UCSD-AML1 (cell line): ENCODE results near the gene TTN.

Source experiments
- DNase-seq: peaks from one replicate; lab custom pipeline; 2025; ENCODE audit not compliant: unreplicated experiment; lab: John Stamatoyannopoulos, UW

The TTN gene

DNA sequence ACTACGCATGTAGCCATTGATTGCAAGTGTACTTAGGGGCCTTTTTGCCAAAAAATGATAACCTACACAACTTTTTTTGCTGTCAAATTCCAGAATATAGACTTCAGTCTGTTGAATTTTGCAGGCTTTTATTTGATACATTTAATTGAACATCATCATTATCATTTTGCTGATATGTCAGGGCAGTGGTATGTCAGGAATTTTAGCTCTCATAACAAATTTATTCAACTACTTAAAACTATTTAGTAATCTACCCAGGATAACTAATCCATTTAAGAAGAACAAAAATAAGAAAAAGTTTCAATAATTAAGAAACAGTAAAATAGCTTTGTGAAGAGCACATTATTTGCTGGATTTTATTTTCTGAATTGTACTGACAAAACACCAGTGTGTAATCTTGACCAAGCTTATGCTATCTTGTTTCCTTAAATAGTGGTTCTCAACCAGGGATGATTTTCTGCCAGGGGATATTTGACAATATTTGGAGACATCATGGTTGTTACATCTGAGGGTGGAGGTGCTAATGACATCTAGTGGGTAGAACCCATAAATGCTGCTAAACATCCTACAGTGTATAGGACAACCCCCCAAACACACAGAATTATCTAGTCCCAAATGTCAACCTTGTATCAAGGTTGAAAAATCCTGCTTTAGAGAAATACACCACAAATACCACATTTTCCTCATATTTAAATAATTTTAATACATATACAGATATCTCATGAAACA, 12.1 kb upstream of the TTN start:
- DNase-seq = no peak

DNA sequence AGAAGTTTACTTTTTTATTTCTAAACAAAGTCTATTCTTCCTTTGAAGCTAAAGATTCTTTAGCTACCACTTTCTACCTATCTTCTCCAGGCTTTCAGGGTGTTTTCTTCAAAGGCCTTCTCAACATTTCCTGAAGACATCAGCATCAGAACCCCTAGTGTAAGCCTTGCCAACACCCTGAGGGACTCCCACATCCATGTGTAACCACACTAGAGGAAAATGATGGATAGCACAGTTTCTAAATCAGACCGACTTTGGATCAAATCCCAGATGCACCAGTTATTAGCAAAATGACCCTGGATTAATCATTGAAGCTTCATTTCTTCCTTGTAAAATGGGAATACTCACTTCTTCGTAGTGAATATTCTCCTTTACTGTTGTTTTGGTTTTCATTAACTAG, 4.7 kb upstream of the TTN start:
- DNase-seq = no peak

DNA sequence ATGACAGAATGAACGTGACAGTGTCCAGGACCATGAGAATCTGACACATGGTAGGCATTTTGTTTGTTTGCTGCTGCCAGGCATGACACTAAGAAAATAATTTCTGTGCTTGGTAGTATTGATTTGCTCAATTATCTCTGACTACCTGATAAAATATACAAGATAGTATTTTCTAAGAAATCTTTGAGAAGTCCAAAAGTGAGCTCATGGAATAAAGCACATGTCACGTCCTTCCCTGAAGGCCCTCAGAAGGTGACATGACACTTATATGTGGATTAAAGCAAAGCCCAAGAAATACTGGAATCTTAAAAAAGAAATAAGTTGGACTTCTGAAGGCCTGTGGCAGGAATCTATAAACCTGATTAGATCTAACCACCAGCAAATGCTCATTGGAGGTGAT, 3.8 kb upstream of the TTN start:
- DNase-seq = no peak

DNA sequence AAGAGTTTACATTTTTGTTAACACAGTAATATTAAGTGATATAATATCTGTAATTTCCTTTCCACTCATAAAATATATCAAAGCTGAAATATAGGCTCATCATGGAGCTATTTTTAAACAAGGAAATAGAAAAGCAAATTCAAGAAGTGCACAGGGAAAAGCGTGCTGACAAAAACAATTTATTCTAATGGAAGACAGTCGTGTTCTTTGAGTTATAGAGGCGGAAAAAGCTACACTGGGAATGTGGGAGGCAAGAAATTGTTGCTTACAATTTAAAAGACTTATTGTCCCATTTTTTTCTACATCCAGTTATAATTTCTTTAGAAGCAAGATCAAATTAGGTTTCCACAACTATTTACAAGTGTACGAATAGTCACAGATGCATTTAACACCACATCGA, 3.2 kb upstream of the TTN start:
- DNase-seq = no peak

DNA sequence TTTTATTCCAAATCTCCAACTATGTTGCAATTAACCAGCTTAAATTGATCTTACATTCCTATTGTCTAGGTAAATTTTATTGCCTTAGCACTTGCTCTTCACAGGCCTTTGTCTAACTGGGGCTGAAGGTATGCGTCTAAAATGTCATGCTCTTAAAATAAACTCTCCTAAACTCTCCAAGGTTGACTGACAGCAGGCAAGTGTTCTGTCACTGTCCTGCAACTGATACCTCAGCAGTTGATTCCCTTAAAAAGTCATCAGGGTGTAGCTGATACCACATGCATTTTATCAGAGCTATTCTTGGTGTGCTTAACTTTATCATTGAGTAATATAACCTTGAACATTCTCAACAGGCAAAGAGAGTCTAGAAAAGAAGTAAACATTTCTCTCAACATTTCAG, 680 bp downstream of the TTN start:
- no peak for DNase-seq

DNA sequence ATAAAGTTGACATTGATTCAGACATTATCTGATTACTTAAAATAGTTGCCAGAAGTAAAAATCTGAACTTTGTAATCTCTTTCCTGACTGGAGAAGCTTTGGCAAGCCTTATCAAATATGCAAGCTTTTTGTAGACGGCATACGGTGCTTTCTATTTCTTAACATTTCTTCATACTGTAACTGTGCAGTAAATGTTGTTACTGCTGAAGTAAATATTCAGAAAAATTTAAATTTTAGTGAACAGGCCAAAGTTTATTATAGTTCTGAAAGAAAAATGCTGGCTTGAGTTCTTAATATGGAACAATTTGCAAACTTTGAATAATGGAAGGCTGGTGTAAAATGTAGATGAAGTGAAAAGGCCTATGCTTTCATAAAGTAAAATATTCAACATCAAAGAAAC, 1.8 kb downstream of the TTN start:
- no peak for DNase-seq

DNA sequence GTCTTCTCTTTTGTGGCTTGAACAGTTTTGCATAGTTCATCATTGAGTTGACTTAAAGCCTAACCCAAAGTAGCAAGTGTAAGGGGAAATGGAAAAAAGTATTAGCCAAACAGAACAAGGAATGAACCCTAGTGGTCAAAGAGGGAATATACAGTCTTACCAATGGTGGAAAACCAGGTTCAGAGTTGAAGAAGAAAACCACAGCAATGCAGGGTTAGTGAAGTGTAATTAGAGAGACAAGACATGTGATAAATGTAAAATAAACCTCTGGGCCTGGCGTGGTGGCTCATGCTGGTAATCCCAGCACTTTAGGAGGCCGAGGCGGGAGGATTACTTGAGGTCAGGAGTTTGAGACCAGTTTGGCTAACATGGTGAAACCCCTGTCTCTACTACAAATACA, 2.4 kb downstream of the TTN start:
- DNase-seq = no peak

DNA sequence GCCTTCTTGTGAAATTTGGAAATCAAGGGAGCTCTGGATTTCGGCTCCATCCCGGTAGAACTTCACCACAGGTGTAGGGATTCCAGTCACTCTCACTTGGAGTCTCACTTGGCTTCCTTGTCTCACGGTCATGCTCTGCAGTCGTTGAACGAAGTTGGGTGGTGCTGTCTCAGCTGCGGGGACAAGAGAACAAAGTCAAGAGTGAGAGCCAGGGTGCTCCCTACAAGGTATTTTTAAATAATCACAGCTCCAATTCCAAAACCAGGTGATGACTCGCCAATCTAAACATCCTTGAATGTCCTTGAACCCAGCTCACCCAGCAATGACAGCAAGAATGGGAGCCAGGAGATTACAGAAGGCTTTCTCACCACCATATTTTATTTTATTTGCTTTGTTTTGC, 6.7 kb downstream of the TTN start:
- no peak for DNase-seq

DNA sequence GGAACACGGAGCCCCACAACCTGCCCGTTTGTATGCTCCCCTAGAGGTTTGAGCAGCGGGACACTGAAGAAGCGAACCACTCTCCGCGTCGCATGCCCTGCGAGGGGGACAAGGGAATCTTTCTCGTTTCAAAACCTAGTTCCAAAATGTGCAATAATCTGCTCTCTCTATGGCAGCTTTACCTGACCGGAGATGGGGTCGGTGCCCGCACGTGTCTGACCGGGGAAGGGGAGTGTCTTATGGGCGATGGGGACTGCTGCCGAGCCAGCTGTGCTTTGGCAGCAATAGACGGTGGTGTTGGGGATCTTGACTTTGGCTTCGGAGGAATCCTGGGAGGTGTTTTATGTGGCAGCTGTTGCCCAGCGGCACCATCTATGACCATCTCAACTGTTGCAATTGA, 7.9 kb downstream of the TTN start:
- DNase-seq = no peak

DNA sequence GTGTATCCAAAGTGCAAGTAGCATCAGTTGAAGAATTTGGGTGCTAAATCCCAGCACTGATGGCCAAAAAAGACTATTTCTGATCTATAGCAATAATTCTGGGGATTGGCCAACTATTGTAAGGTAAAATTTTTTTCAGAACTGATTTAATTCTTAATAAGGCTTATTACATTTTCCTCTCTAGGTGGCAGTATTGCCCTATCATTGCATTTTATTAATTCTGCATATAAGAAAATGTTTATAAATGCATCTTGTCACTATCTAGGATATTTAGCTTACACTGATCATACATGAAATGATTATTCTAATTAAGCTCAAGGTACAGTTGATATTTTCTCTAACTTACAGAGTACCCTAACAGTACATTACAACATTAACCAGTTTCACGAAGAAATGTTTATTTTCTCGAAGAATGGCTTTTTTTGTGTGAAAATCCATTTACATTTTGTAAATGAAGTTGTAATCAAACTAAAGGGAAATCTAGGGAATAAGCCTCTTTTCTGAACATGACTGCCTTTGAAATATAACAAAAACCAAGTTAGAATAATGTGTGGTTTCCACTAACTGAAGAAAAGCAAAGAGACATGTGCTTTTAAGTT, 11.0 kb downstream of the TTN start:
- no peak for DNase-seq

DNA sequence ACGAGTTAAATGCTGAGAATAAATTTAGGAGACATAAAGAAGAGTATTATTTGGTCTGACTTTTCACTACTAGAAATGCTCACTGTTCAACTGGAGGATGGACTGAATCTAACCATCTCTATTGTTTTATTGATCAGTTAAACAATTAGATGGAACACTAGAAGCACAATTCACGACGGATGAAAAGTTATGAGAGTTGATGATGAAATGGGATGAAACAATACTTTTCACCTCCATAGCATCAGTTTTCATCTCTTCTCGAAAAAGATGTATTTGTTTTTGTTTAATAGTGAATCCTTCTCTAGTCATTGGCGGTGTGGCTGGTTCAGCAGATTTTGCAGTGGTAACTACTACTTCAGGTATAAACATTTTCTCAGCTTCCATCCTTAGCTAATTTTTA, 19.3 kb downstream of the TTN start:
- no peak for DNase-seq

DNA sequence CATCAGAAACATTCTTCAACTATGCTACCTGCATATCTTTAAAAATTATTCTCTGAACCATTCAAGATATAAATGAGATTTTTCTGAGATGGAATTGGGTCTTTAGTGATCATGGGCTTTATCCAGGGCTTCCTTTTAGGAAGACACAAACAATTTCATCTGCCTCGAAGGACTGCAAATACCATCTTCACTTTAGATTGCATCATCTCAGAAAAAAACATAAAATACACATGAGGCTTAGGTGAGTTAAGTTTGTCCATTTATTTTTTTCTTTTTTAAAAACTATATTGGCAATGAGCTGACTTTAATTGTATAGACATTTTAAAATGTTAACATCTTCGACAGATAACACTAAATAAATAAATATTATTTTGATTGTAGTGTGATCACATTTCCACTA, 20.1 kb downstream of the TTN start:
- DNase-seq = no peak

DNA sequence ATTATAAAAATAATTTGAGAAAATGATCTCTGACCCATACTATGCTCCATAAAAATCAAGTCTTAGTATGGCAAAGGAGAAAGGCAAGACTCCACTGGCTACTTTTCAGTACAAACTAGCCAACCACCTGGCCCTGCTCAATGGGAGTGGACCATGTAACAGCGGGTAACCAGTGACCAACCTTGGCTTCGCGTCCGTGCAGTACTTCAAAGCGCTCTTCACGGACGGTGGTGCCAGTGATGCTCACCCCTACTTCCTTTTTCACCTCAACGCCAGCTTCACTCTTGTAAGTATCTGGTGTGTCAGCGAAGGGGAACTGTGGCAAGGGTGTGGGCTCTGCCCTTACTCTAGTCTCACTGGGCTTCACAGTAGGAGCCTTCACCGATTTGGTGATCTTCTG, 23.3 kb downstream of the TTN start:
- no peak for DNase-seq

DNA sequence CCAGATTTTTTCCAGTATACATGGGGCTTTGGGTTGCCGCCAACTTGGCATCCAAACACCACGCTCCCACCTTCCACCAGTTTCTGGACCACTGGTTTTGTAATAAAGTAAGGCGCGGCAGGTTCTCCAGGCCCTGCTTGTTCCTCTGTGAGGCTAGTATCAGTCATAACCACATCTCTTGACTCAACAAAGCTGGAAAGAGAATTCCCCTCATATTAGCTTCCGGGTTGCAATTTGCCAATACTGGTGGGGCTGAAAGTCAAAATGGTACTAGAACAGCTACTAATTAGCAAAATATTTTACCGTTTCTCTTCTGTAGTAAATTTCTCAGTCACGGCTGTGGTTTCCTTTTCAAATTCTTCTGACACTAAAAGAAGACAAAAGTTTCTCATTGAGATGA, 25.0 kb downstream of the TTN start:
- DNase-seq = no peak

DNA sequence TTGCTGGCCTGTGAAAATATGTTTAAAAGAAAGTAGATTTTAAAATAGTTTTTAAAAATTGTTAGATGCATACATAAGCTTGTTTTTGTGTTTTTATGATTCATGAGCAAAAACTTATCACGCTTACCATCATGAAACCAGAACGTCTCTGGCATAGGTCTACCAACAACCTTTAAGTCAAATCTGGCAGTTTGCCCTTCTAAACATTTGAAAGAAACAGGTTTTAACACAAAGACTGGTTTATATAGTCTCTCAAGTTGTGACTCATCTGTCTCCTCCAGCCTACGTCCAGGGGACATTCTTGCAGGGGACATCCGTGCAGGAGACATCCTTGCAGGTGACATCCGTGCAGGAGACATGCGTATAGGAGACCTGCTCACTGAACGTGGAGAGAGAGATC, 29.6 kb downstream of the TTN start:
- no peak for DNase-seq

DNA sequence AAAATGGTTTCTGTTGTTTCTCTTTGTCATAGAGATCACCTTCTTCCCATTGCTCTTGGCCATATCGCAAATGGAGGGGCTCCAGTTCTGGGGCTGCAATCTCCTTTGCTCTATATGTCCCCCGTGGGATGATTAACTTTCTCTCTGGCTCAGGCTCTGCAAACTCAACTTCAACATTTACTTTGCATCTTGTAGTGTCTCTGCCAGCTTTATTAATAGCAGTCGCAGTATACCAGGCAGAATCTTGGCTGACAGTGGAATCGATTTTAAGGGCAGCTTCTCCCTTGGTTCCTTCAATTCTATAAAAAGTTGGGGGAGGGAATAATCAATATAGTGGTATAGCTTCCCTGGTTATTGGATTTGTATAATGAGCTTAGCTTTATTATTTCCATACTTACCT, 30.5 kb downstream of the TTN start:
- DNase-seq = no peak

DNA sequence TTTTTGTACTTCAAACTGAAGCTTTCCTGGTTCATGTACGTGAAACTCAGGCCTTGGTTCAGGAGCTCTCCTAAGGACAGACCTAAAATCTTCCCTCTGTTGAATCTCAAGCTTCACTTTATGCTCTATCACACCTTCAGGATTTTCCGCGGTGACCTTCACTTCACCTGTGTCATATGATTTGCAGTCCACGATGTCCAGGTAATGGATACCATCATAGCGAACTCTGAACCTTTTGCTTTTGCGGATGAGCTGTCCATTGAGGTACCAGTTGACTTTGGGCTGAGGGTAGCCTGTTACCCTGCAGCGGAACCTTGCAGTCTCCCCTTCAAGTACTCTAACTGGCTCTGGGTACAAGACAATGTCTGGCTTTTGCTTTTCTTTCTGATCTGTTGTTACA, 31.2 kb downstream of the TTN start:
- no peak for DNase-seq

DNA sequence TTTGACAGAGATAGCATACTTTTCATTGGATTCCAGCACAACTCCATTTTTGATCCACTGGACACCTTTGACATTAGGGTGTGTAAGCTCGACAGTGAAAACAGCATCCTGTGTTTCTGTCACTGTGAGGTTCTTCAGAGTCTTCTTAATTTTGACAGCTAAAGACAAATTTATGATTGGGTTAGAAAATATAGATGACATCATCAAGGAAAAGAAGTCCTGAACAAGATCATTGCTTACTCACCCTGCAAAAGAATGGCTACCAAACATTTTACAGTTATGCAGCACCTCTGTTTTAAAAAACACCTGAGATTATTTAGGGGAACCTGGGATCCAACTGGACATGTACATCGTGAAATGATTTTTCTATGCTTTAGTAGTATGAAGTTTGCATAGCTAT, 36.7 kb downstream of the TTN start:
- no peak for DNase-seq

DNA sequence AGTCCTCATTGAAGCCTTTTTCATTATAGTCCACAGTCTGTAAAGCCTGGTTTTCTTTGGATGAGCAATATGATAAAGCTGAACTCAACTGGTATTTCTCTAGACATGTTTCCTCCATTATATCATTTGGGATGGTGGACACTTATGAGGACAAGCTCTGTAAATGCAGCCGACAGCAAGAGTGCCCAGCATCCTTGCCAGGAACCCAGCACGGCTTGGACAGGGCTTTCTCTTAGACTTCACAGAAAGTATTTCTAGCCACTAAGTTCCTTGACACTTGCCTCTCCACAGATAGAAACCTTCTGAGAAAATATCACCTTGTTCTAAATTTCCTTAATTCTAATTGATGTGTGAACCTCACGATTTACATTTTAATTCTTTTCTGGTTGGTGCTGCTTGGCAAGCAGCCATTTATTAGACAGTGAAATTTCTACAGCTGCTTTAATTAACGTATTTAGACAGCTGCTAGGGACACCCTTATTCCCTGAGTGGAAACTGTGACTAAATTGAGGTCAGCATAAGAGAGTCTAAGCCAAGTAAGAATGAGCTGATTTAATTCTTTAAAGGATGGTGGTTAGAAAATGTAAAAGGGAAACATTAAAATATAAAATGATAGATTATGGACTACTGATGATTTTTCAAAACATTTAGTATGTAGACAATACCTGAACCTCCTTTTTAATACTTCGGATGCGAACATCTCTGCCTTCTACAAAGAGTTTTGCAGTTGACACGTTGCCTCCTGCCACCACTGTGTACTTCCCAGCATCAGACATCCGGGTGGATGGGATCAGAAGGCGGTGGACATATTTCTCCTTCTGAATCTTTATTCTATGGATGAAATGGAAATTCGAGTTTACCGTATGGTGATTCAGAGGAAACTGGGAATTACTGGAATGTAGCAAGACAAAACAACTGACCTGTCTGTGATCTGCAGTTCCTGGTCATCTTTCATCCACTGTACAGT, 39.8 kb downstream of the TTN start:
- DNase-seq = no peak

DNA sequence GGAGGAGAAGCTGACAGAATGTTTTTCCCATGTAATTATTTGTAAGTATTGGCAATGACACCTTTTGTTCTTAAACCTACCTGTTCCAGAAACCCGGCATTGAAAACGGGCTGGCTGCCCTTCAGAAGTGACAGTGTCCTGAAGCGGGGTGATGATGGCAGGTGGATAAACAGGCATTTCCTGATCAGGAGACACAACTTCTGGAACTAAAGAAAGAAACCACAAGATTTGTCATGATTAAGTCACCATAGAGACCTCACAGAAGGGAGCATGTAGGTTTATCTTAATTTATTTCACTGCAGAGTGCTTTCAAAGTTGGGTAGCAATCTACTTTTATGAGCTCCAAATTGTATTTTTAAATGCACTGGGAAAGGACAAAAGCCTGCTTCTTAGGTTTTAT, 43.1 kb downstream of the TTN start:
- DNase-seq = no peak

DNA sequence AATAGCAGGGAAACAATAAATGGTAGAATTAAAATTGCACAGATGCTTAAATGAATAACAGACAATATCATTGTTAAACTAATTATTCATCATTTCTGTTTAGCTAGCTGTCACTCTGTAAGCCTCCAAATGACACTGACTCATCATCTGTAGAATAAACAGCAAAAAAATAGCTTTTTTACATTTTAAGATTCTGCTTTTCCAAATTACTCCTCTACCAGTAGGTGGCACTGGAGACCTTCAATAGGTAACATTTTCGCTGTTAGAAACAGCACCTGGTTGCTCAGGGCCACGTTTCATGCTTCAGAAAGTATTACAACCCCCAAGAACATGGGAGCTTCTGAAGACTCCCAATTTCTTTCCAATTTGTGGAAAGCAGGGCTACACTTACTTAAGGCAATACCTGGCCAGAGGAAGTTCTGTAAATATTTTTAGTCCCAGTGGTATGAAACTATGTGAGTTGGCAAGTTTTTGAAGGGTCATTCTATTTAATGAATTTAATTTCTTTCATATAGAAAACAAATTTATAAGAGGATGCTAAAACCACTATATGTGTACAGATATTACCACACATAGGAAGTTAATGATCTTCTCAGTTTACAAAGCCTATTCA, 45.4 kb downstream of the TTN start:
- DNase-seq = no peak

DNA sequence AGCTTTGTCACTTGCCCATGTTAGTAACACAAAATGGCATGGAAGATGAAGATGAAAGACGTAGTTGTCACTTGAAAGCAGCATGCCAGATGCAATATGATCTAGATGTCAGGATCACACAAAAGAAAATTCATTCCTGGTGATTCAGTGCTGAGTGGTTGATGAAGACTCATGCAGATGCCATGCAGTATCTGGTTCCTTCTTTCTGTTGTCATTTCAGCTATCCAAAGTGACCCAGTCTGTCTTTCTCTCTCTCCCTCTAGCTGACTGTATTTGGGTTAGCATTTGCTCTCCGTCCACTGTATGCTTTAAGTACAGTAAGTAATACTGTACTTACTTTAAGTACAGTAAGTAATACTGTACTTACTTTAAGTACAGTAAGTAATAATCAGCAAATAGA, 50.4 kb downstream of the TTN start:
- DNase-seq = no peak
